Trophoblast cell (in vitro differentiated cells and primary cell): ENCODE results near the gene ZBTB20.
A peak's percentile ranks its signal among the peaks of the same experiment; 100 is the strongest.

Experiments
- DNase-seq, 2 donors: peaks; one replicate each; pipeline ENCODE4 v3.0.0-alpha.2; 2016
- H2AFZ ChIP-seq: 2 replicates; pipeline ENCODE4 v1.6.1; 2013; ENCODE audit warnings: low read length, moderate library complexity, mild to moderate bottlenecking; ENCODE audit not compliant: insufficient read depth, poor library complexity
- H2AK5ac ChIP-seq: 2 replicates; pipeline ENCODE4 v1.6.1; 2013; ENCODE audit warnings: mild to moderate bottlenecking, low read length
- H2BK120ac ChIP-seq: 2 replicates; pipeline ENCODE4 v1.6.1; 2013; ENCODE audit warnings: low read length, mild to moderate bottlenecking, moderate library complexity; ENCODE audit not compliant: insufficient read depth, poor library complexity
- H2BK12ac ChIP-seq: 2 replicates; pipeline ENCODE4 v1.6.1; 2013; ENCODE audit warnings: mild to moderate bottlenecking, low read length, moderate library complexity
- H2BK5ac ChIP-seq: 2 replicates; pipeline ENCODE4 v1.6.1; 2013; ENCODE audit warnings: low read length, low read depth, moderate library complexity, mild to moderate bottlenecking; ENCODE audit not compliant: poor library complexity
- H3K14ac ChIP-seq: 2 replicates; pipeline ENCODE4 v1.6.1; 2013; ENCODE audit warnings: mild to moderate bottlenecking, low read length
- H3K18ac ChIP-seq: 2 replicates; pipeline ENCODE4 v1.6.1; 2013; ENCODE audit warnings: mild to moderate bottlenecking, low read length
- H3K23ac ChIP-seq: 2 replicates; pipeline ENCODE4 v1.6.1; 2013; ENCODE audit warnings: low read length
- H3K27ac ChIP-seq: 2 replicates; pipeline ENCODE4 v1.5.1; 2013; ENCODE audit warnings: low read depth, mild to moderate bottlenecking, inconsistent platforms, low read length, moderate library complexity
- H3K27me3 ChIP-seq: 2 replicates; pipeline ENCODE4 v1.6.1; 2013; ENCODE audit warnings: inconsistent platforms, mild to moderate bottlenecking, low read length, moderate library complexity; ENCODE audit not compliant: insufficient read depth
- H3K36me3 ChIP-seq, 2 experiments: 1 replicate in 1 of 2; 2 replicates in 1 of 2; pipeline ENCODE4 v1.6.1; 2013; ENCODE audit warnings: low read length in 2 of 2, mild to moderate bottlenecking in 2 of 2, moderate library complexity in 1 of 2; ENCODE audit not compliant: insufficient read depth in 2 of 2, control insufficient read depth in 1 of 2
- H3K4ac ChIP-seq: 2 replicates; pipeline ENCODE4 v1.6.1; 2013; ENCODE audit warnings: low read depth, mild to moderate bottlenecking, low read length, moderate library complexity
- H3K4me1 ChIP-seq, 2 experiments: 1 replicate in 1 of 2; 2 replicates in 1 of 2; pipeline ENCODE4 v1.6.1; 2013; ENCODE audit warnings: low read length in 2 of 2, mild to moderate bottlenecking in 2 of 2, moderate library complexity in 1 of 2; ENCODE audit not compliant: insufficient read depth in 2 of 2, control insufficient read depth in 1 of 2
- H3K4me2 ChIP-seq: 2 replicates; pipeline ENCODE4 v1.6.1; 2013; ENCODE audit warnings: inconsistent platforms, mild to moderate bottlenecking, low read length, moderate library complexity
- H3K4me3 ChIP-seq: 2 replicates; pipeline ENCODE4 v1.5.1; 2013; ENCODE audit warnings: mild to moderate bottlenecking, low read depth, low read length, inconsistent platforms
- H3K79me1 ChIP-seq: one replicate; pipeline ENCODE4 v1.6.1; 2013; ENCODE audit warnings: low read length
- H3K79me2 ChIP-seq: 2 replicates; pipeline ENCODE4 v1.6.1; 2013; ENCODE audit warnings: low read length, mild to moderate bottlenecking; ENCODE audit not compliant: control insufficient read depth, insufficient read depth, poor library complexity
- H3K9ac ChIP-seq: 2 replicates; pipeline ENCODE4 v1.6.1; 2013; ENCODE audit warnings: mild to moderate bottlenecking, low read length
- H3K9me3 ChIP-seq: 2 replicates; pipeline ENCODE4 v1.6.1; 2013; ENCODE audit warnings: low read depth, mild to moderate bottlenecking, control low read depth, inconsistent platforms, low read length; ENCODE audit not compliant: insufficient read depth
- H4K12ac ChIP-seq: 2 replicates; pipeline ENCODE4 v1.6.1; 2013; ENCODE audit warnings: low read depth, mild to moderate bottlenecking, low read length, moderate library complexity
- H4K8ac ChIP-seq: 2 replicates; pipeline ENCODE4 v1.6.1; 2013; ENCODE audit warnings: low read depth, mild to moderate bottlenecking, low read length, moderate library complexity
- H4K91ac ChIP-seq: one replicate; pipeline ENCODE4 v1.6.1; 2013; ENCODE audit warnings: low read depth, mild to moderate bottlenecking, low read length, moderate library complexity
- WGBS: extraction: QIAGEN DNeasy Blood & Tissue Kit; methylation state at CpG from one replicate; pipeline ENCODE4 v1.1.7; 2013; ENCODE audit warnings: missing lambda C conversion rate; ENCODE audit not compliant: insufficient read length, insufficient coverage; ENCODE audit errors: extremely low coverage; 5-methylcytosine and 5-hydroxymethylcytosine counted together

Gene ZBTB20

DNA sequence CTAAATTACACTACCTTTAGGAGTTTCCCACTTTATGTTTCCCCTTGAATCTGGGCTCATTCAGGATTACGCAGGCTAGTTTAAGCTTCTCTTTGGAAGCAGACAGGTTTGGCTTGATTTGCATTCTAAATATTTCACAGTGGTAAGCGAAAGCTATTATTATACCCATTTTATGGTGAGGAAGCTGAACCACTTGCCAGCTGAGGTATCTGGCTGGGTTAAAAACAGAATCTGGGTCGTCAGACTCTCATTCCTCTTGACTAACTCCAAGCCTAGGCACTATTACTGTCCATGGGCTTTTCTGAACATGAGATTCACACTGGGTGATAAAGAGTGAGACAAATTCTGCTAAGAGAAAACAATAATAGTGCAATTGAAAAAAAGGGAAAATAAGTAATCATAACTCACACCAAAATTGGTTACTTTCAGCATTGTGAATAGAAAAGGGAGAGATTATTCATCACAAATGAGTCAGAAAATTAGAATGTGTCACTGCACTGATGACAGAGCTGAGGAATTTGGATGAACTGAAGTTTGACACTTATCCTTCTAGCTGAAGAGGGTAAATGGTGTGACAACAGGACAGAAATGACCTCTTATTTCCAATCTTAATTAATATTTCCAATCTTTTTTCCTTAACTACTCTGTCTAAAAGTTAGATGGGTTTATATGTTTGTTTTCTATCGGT is 642.0 kb downstream of the ZBTB20 start:
- H3K18ac ChIP-seq: no peak overlapping the region
- no peaks in the 10 kb centered on the region for H3K79me1 ChIP-seq
- no peak overlapping the region for H2BK120ac ChIP-seq
- H4K12ac ChIP-seq: no peak overlapping the region
- no peak overlapping the region for H3K4me3 ChIP-seq
- H3K27me3 ChIP-seq: no peaks in the 10 kb centered on the region
- H3K27ac ChIP-seq: no peak overlapping the region
- WGBS: no CpG with 5 or more reads among the region's 4 CpGs
- H3K9ac ChIP-seq: no peak overlapping the region
- H2AK5ac ChIP-seq: no peak overlapping the region
- H3K9me3 ChIP-seq: no peaks in the 10 kb centered on the region
- DNase-seq: peak in 1 of 2 donors; percentile 69
- H4K91ac ChIP-seq: no peak overlapping the region
- H3K14ac ChIP-seq: no peak overlapping the region
- no peak overlapping the region for H2BK5ac ChIP-seq
- no peaks in the 10 kb centered on the region for H3K79me2 ChIP-seq
- H2AFZ ChIP-seq: no peak overlapping the region
- no peak overlapping the region for H3K23ac ChIP-seq
- no peak overlapping the region for H3K4ac ChIP-seq
- H3K4me1 ChIP-seq: no peaks in the 10 kb centered on the region
- H3K36me3 ChIP-seq: no peaks in the 10 kb centered on the region
- no peak overlapping the region for H2BK12ac ChIP-seq
- H3K4me2 ChIP-seq: no peak overlapping the region
- H4K8ac ChIP-seq: no peak overlapping the region

GRCh38 chr3:114502204-114502603 is 644.9 kb downstream of the ZBTB20 start:
- H2BK5ac ChIP-seq: no peak overlapping the region
- no CpG with 5 or more reads among the region's 1 CpG for WGBS

DNA sequence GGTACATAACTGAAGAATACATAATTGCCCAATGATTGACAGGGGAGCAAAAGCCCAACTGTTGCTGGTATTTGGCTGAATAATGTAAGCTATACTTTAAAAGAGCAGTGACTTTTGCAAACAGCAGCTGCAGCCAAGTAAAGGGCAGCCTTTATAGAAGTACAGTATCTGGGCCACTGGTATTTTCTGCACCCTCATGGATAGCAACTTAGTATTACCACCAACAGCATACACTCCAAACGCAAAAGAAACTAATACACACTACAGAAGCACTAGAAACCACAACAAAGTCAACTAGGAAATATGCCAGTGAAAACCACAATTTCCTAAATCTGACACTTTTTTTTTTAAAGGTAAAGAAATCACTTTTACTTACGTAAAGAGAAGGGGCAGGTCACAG is 647.1 kb downstream of the ZBTB20 start:
- H3K4ac ChIP-seq: no peak overlapping the region
- H3K36me3 ChIP-seq: no peaks in the 10 kb centered on the region
- no peak overlapping the region for H3K4me3 ChIP-seq
- no peaks in the 10 kb centered on the region for H3K79me1 ChIP-seq
- no peak overlapping the region for H3K9ac ChIP-seq
- DNase-seq: no peak
- no peak overlapping the region for H3K27ac ChIP-seq
- no peak overlapping the region for H2BK5ac ChIP-seq
- H3K4me2 ChIP-seq: no peak overlapping the region
- no peak overlapping the region for H2AK5ac ChIP-seq
- no peak overlapping the region for H4K12ac ChIP-seq
- peaks cover 0 to 4% of the 10 kb centered on the region in 2 experiments for H3K4me1 ChIP-seq
- H3K23ac ChIP-seq: no peak overlapping the region
- H2BK12ac ChIP-seq: no peak overlapping the region
- no peak overlapping the region for H3K18ac ChIP-seq
- no peak overlapping the region for H4K8ac ChIP-seq
- no peaks in the 10 kb centered on the region for H3K79me2 ChIP-seq
- no peak overlapping the region for H4K91ac ChIP-seq
- WGBS: no CpG with 5 or more reads among the region's 2 CpGs
- no peak overlapping the region for H2BK120ac ChIP-seq
- H2AFZ ChIP-seq: no peak overlapping the region
- no peaks in the 10 kb centered on the region for H3K9me3 ChIP-seq
- H3K14ac ChIP-seq: no peak overlapping the region
- no peaks in the 10 kb centered on the region for H3K27me3 ChIP-seq

More at GRCh38 chr3:114502204-114502603, 644.9 kb downstream of the ZBTB20 start:
- Histone ChIP-seq H3K27ac (no peak overlapping the region), H3K23ac (no peak overlapping the region), H3K79me2 (no peaks in the 10 kb centered on the region), H3K14ac (no peak overlapping the region), H2AFZ (no peak overlapping the region), H4K8ac (no peak overlapping the region), H3K79me1 (no peaks in the 10 kb centered on the region), H3K9me3 (no peaks in the 10 kb centered on the region), H3K18ac (no peak overlapping the region), H2BK120ac (no peak overlapping the region), H2BK12ac (no peak overlapping the region), H2AK5ac (no peak overlapping the region), H3K4me1 (peaks cover 0 to under 1% of the 10 kb centered on the region in 2 experiments), H3K4ac (no peak overlapping the region), H3K36me3 (no peaks in the 10 kb centered on the region), H3K9ac (no peak overlapping the region), H4K12ac (no peak overlapping the region), H4K91ac (no peak overlapping the region), H3K4me2 (no peak overlapping the region), H3K27me3 (no peaks in the 10 kb centered on the region), H3K4me3 (no peak overlapping the region)
- no peak for DNase-seq

GRCh38 chr3:114498539-114499370 is 648.3 kb downstream of the ZBTB20 start:
- H4K8ac ChIP-seq: no peak overlapping the region
- peak; percentile 95 to 96 for DNase-seq
- no peak overlapping the region for H3K18ac ChIP-seq
- no peaks in the 10 kb centered on the region for H3K36me3 ChIP-seq
- H3K4me3 ChIP-seq: no peak overlapping the region
- H2AK5ac ChIP-seq: no peak overlapping the region
- no peak overlapping the region for H3K23ac ChIP-seq
- no peak overlapping the region for H2BK12ac ChIP-seq
- no peak overlapping the region for H3K14ac ChIP-seq
- H3K4me1 ChIP-seq: peaks cover 0 to 4% of the 10 kb centered on the region in 2 experiments
- no peak overlapping the region for H2BK5ac ChIP-seq
- no peak overlapping the region for H3K9ac ChIP-seq
- no peaks in the 10 kb centered on the region for H3K79me1 ChIP-seq
- no peak overlapping the region for H2BK120ac ChIP-seq
- H3K27ac ChIP-seq: no peak overlapping the region
- no peak overlapping the region for H3K4me2 ChIP-seq
- no CpG with 5 or more reads among the region's 8 CpGs for WGBS
- H4K91ac ChIP-seq: no peak overlapping the region
- H3K27me3 ChIP-seq: no peaks in the 10 kb centered on the region
- no peak overlapping the region for H4K12ac ChIP-seq
- no peak overlapping the region for H3K4ac ChIP-seq
- H3K79me2 ChIP-seq: no peaks in the 10 kb centered on the region
- no peak overlapping the region for H2AFZ ChIP-seq
- no peaks in the 10 kb centered on the region for H3K9me3 ChIP-seq
